IMR-90 (cell line): ENCODE data around the gene ABCG4. TPM values are rescaled to one million over a fixed set of nuclear protein-coding genes. Genes with fewer than 3 reads are reported as not detected.

Source experiments
- ATAC-seq: fragments of 200-7000 bp; cut with Tn5 transposase; 2 replicates; pipeline ENCODE4 v1.9.1; 2020; ENCODE audit warnings: low read depth, mild to moderate bottlenecking, moderate library complexity
- BruUV-seq: library from RNA; stranded (reverse); fragments of 400-500 nt; replicated peaks from 2 replicates; lab custom pipeline; 2021; lab: Mats Ljungman, UMichigan
- CTCF ChIA-PET: fragments of 300-600 bp; formaldehyde crosslinking; extraction: SDS; loops from one replicate; lab custom pipeline; 2021; ENCODE audit warnings: antibody characterized with exemption; lab: Yijun Ruan, JAX
- POLR2A ChIA-PET: fragments of 300-600 bp; sonication (Branson Sonifier 250); formaldehyde crosslinking; loops from one replicate; lab custom pipeline; 2022; ENCODE audit warnings: antibody characterized with exemption; ENCODE audit not compliant: unreplicated experiment; lab: Charles Lee
- DNase-seq: peaks from one replicate; pipeline ENCODE4 v3.0.0; 2013
- H2AFZ ChIP-seq: replicated peaks from 2 replicates; pipeline ENCODE3; 2013; ENCODE audit warnings: low read length, mild to moderate bottlenecking; ENCODE audit not compliant: poor library complexity
- H2AK5ac ChIP-seq: 2 replicates; pipeline ENCODE4 v1.6.1; 2013; ENCODE audit warnings: low read depth, low read length, inconsistent platforms
- H2AK9ac ChIP-seq: replicated peaks from 2 replicates; pipeline ENCODE3; 2013; ENCODE audit warnings: mild to moderate bottlenecking, low read depth, low read length, moderate library complexity; ENCODE audit not compliant: poor library complexity
- H2BK120ac ChIP-seq: 2 replicates; pipeline ENCODE4 v1.6.1; 2013; ENCODE audit warnings: low read depth, low read length, inconsistent platforms
- H2BK15ac ChIP-seq: 3 replicates; pipeline ENCODE4 v1.6.1; 2013; ENCODE audit warnings: low read depth, low read length, inconsistent platforms
- H2BK20ac ChIP-seq: 2 replicates; pipeline ENCODE4 v1.6.1; 2013; ENCODE audit warnings: low read depth, mild to moderate bottlenecking, inconsistent platforms, low read length, moderate library complexity
- H2BK5ac ChIP-seq: 2 replicates; pipeline ENCODE4 v1.6.1; 2013; ENCODE audit warnings: mild to moderate bottlenecking, low read depth, low read length, inconsistent platforms; ENCODE audit not compliant: poor library complexity, severe bottlenecking
- H3K14ac ChIP-seq: replicated peaks from 2 replicates; pipeline ENCODE4 v1.6.1; 2013; ENCODE audit warnings: low read depth, low read length, inconsistent platforms
- H3K18ac ChIP-seq: 2 replicates; pipeline ENCODE4 v1.6.1; 2013; ENCODE audit warnings: low read depth, low read length, control low read depth
- H3K23ac ChIP-seq: 2 replicates; pipeline ENCODE4 v1.6.1; 2013; ENCODE audit warnings: low read depth, low read length, inconsistent platforms
- H3K27ac ChIP-seq: 2 replicates; pipeline ENCODE4 v1.5.1; 2013; ENCODE audit warnings: mild to moderate bottlenecking, control low read depth, low read length; ENCODE audit not compliant: insufficient read depth
- H3K27me3 ChIP-seq: 2 replicates; pipeline ENCODE4 v1.6.1; 2013; ENCODE audit warnings: low read length; ENCODE audit not compliant: control insufficient read depth, insufficient read depth
- H3K36me3 ChIP-seq: 2 replicates; pipeline ENCODE4 v1.6.1; 2013; ENCODE audit warnings: low read length, mixed read lengths; ENCODE audit not compliant: control insufficient read depth, insufficient read depth
- H3K4ac ChIP-seq: 2 replicates; pipeline ENCODE4 v1.6.1; 2013; ENCODE audit warnings: low read depth, low read length, inconsistent platforms
- H3K4me1 ChIP-seq: 2 replicates; pipeline ENCODE4 v1.6.1; 2013; ENCODE audit warnings: low read length, mixed read lengths; ENCODE audit not compliant: control insufficient read depth, insufficient read depth
- H3K4me2 ChIP-seq: 2 replicates; pipeline ENCODE4 v1.6.1; 2013; ENCODE audit warnings: low read depth, mild to moderate bottlenecking, control low read depth, low read length, moderate library complexity
- H3K4me3 ChIP-seq: 2 replicates; pipeline ENCODE4 v1.5.1; 2013; ENCODE audit warnings: low read depth, mild to moderate bottlenecking, control low read depth, low read length, moderate library complexity; ENCODE audit not compliant: insufficient read depth
- H3K56ac ChIP-seq: 2 replicates; pipeline ENCODE4 v1.6.1; 2013; ENCODE audit warnings: low read length, inconsistent platforms; ENCODE audit not compliant: insufficient read depth; ENCODE audit errors: extremely low read depth
- H3K79me1 ChIP-seq, 2 experiments: 2 replicates each; pipeline ENCODE4 v1.6.1; 2013; ENCODE audit warnings: low read length in 2 of 2, inconsistent platforms in 1 of 2, low read depth in 1 of 2
- H3K9ac ChIP-seq: 2 replicates; pipeline ENCODE4 v1.6.1; 2013; ENCODE audit warnings: low read depth, low read length, control low read depth
- H3K9me1 ChIP-seq: 2 replicates; pipeline ENCODE4 v1.6.1; 2013; ENCODE audit warnings: low read length, inconsistent platforms; ENCODE audit not compliant: insufficient read depth
- H3K9me3 ChIP-seq: 2 replicates; pipeline ENCODE4 v1.6.1; 2013; ENCODE audit warnings: low read length; ENCODE audit not compliant: control insufficient read depth, insufficient read depth
- H4K20me1 ChIP-seq: 2 replicates; pipeline ENCODE4 v1.6.1; 2013; ENCODE audit warnings: low read length, inconsistent platforms; ENCODE audit not compliant: insufficient read depth
- H4K5ac ChIP-seq: 2 replicates; pipeline ENCODE4 v1.6.1; 2013; ENCODE audit warnings: mild to moderate bottlenecking, low read depth, low read length, control low read depth
- H4K8ac ChIP-seq, 2 experiments: 2 replicates each; pipeline ENCODE4 v1.6.1; 2013; ENCODE audit warnings: low read depth in 2 of 2, low read length in 2 of 2, control low read depth in 1 of 2, inconsistent platforms in 1 of 2
- H4K91ac ChIP-seq: 2 replicates; pipeline ENCODE4 v1.6.1; 2013; ENCODE audit warnings: low read depth, low read length, inconsistent platforms; ENCODE audit not compliant: insufficient read depth
- BHLHE40 ChIP-seq: fragments of 150-350 bp; IDR thresholded peaks from 2 replicates; pipeline ENCODE4 v1.6.1; 2016; ENCODE audit warnings: mild to moderate bottlenecking, low read depth, low read length
- CEBPB ChIP-seq: IDR thresholded peaks from 2 replicates; pipeline ENCODE4 v1.6.1; 2012; ENCODE audit warnings: low read depth, low read length, improper control_type of control experiment
- FOS ChIP-seq: fragments of 150-350 bp; IDR thresholded peaks from 2 replicates; pipeline ENCODE4 v1.6.1; 2016; ENCODE audit warnings: low read depth, low read length
- MXI1 ChIP-seq: IDR thresholded peaks from 2 replicates; pipeline ENCODE4 v1.6.1; 2012; ENCODE audit warnings: low read depth, mild to moderate bottlenecking, low read length, moderate library complexity, borderline replicate concordance
- POLR2A ChIP-seq: IDR thresholded peaks from 2 replicates; pipeline ENCODE4 v1.6.1; 2012; ENCODE audit warnings: mild to moderate bottlenecking, low read depth, low read length
- RAD21 ChIP-seq: IDR thresholded peaks from 2 replicates; pipeline ENCODE4 v1.6.1; 2012; ENCODE audit warnings: low read length, improper control_type of control experiment
- WGBS, 2 experiments: methylation state at CpG; one replicate each; pipeline versions ENCODE4 v1.1.5 to v1.1.7; 2013; ENCODE audit warnings: missing lambda C conversion rate in 2 of 2; ENCODE audit not compliant: insufficient read length in 1 of 2; ENCODE audit errors: extremely low coverage in 2 of 2; 5-methylcytosine and 5-hydroxymethylcytosine counted together
- dilution Hi-C: fragments of 300-500 bp; cut with HindIII; formaldehyde crosslinking; loops from one replicate; pipeline ENCODE4 v1.14.3; 2018; ENCODE audit warnings: low sequenced_read_pairs; ENCODE audit not compliant: unreplicated experiment
- in situ Hi-C: fragments of 300-500 bp; cut with MboI; formaldehyde crosslinking; loops from 3 replicates; pipeline ENCODE4 v1.14.3; 2019; ENCODE audit warnings: low sequenced_read_pairs, inconsistent platforms, mixed read lengths
- intact Hi-C: fragments of 100-400 bp; cut with micrococcal nuclease; formaldehyde crosslinking; loops from 2 replicates; pipeline ENCODE4 v1.10.0; 2022
- polyA plus RNA-seq, 3 experiments: library from polyadenylated mRNA; depleted of rRNA; stranded (reverse); fragments of >200 nt; gene quantifications; 2 replicates each; pipeline ENCODE4 v1.2.3, GENCODE V29; 2012; ENCODE audit warnings: low replicate concordance in 1 of 3
- total RNA-seq: library from RNA; depleted of rRNA; stranded (reverse); fragments of >200 nt; gene quantifications from 2 replicates; pipeline ENCODE4 v1.2.3, GENCODE V29; 2012
- TF ChIP-seq, protein P1 (sequence below): conservative IDR thresholded peaks from 2 replicates; pipeline ENCODE4 v1.5.1; 2012; ENCODE audit warnings: mild to moderate bottlenecking, low read depth, low read length, improper control_type of control experiment
- TF ChIP-seq, protein P2 (sequence below): fragments of 150-350 bp; IDR thresholded peaks from 2 replicates; pipeline ENCODE4 v1.6.1; 2016; ENCODE audit warnings: low read depth, mild to moderate bottlenecking, low read length, moderate library complexity, borderline replicate concordance

The ABCG4 gene
- total and polyA plus RNA-seq, 2 of the 4 experiments (the other 2 are of a cell fraction), result under 0.01 to 0.26 TPM

DNA sequence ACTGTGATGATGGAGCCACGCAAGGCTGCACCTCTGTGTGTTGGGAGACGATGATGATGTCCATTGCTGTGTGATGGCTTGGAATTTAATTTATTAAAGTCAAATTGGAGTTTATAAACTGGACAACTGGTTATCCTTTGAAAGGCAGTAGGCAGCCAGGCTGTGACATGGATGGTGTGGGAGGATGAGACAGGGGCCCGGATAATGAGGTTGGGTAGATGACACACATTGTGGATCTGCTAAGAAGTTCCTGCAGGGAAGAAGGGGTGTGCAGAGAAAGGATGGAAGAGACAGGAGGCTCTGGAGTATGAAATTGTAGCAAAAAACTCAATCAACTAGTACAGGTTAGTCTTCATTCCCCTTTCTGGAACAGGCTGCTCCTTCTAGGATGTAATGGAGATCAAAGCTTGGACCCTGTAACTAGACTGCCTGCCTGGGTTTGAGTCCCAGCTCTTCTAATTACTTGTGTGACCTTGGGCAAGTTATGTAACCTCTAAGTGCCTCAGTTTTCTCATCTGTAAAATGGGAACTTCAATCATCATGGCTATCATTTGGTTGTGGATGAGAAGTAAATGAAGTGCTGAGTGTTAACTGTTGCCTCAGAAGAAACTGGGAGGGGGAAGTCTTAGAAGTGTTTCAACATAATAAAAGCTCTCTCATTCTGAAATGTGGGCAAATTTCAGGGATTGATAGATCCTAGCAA, 31.7 kb upstream of the ABCG4 start:
- dilution Hi-C loops (no loop called here), intact Hi-C loops (no loop called here), in situ Hi-C loops (no loop called here)
- Histone ChIP-seq H4K20me1 (no peaks in the 10 kb centered on the region), H3K9ac (no peak overlapping the region), H2AK5ac (no peak overlapping the region), H3K4me1 (peaks cover under 1% of the 10 kb centered on the region; the same call in 1 of the 2 replicates), H3K56ac (no peak overlapping the region), H2BK15ac (no peak overlapping the region), H2BK20ac (no peak overlapping the region), H3K4me3 (no peak overlapping the region), H3K9me3 (no peaks in the 10 kb centered on the region), H4K8ac (no peak overlapping the region), H3K79me1 (peaks cover 4 to 14% of the 10 kb centered on the region in 2 experiments; a peak in 3 of 4 replicates), H3K9me1 (peaks cover 4% of the 10 kb centered on the region; the same call in 1 of the 2 replicates), H2AFZ (no peak overlapping the region), H3K36me3 (peaks cover 24% of the 10 kb centered on the region), H3K4ac (no peak overlapping the region), H3K27ac (no peak overlapping the region), H3K14ac (no peak overlapping the region), H3K18ac (no peak overlapping the region), H2BK5ac (no peak overlapping the region), H2BK120ac (no peak overlapping the region), H4K5ac (no peak overlapping the region), H4K91ac (no peak overlapping the region), H3K27me3 (no peaks in the 10 kb centered on the region), H2AK9ac (no peak overlapping the region), H3K4me2 (no peak overlapping the region), H3K23ac (no peak overlapping the region)
- ATAC-seq (no peak), DNase-seq (no peak)
- TF ChIP-seq MXI1 (no peak), FOS (no peak), POLR2A (no peak), BHLHE40 (no peak), RAD21 (no peak), CEBPB (no peak)
- TF ChIP-seq, protein P1, sequence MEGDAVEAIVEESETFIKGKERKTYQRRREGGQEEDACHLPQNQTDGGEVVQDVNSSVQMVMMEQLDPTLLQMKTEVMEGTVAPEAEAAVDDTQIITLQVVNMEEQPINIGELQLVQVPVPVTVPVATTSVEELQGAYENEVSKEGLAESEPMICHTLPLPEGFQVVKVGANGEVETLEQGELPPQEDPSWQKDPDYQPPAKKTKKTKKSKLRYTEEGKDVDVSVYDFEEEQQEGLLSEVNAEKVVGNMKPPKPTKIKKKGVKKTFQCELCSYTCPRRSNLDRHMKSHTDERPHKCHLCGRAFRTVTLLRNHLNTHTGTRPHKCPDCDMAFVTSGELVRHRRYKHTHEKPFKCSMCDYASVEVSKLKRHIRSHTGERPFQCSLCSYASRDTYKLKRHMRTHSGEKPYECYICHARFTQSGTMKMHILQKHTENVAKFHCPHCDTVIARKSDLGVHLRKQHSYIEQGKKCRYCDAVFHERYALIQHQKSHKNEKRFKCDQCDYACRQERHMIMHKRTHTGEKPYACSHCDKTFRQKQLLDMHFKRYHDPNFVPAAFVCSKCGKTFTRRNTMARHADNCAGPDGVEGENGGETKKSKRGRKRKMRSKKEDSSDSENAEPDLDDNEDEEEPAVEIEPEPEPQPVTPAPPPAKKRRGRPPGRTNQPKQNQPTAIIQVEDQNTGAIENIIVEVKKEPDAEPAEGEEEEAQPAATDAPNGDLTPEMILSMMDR, result no peak
- TF ChIP-seq, protein P2, sequence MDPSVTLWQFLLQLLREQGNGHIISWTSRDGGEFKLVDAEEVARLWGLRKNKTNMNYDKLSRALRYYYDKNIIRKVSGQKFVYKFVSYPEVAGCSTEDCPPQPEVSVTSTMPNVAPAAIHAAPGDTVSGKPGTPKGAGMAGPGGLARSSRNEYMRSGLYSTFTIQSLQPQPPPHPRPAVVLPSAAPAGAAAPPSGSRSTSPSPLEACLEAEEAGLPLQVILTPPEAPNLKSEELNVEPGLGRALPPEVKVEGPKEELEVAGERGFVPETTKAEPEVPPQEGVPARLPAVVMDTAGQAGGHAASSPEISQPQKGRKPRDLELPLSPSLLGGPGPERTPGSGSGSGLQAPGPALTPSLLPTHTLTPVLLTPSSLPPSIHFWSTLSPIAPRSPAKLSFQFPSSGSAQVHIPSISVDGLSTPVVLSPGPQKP, result no peak
- ChIA-PET POLR2A (no interaction called here), CTCF (no interaction called here)
- WGBS, 2 experiments, result no CpG with 5 or more reads among the region's 3 CpGs
- no TSS peak for BruUV-seq
